CD4-positive, alpha-beta T cell (primary cell): ENCODE measurements around the gene PLCD3. TPM values are rescaled to one million over a fixed set of nuclear protein-coding genes. Genes with fewer than 3 reads are reported as not detected.

Experiments used
- ATAC-seq: fragments of 200-7000 bp; cut with Tn5 transposase; one replicate; pipeline ENCODE4 v1.10.0; 2022; ENCODE audit warnings: mild to moderate bottlenecking; ENCODE audit not compliant: poor library complexity
- CTCF ChIA-PET: fragments of 350-600 bp; sonication (Branson Sonifier 250); formaldehyde crosslinking; loops from one replicate; lab custom pipeline; 2021; ENCODE audit warnings: antibody characterized with exemption, inconsistent platforms; lab: Charles Lee
- POLR2A ChIA-PET: fragments of 350-600 bp; sonication (Branson Sonifier 250); formaldehyde crosslinking; loops from one replicate; lab custom pipeline; 2021; ENCODE audit warnings: antibody characterized with exemption, inconsistent platforms; lab: Charles Lee
- DNase-seq, 14 experiments: peaks; one replicate each; pipeline ENCODE4 v3.0.0-alpha.2; 2013 to 2020; ENCODE audit warnings: mixed read lengths in 2 of 14
- H3K27ac ChIP-seq, 2 donors: one replicate each; pipeline versions ENCODE4 v1.5.1 to v1.7.0; 2013; ENCODE audit warnings: low read length in 2 of 2, low read depth in 1 of 2, mild to moderate bottlenecking in 1 of 2
- H3K27me3 ChIP-seq, 2 experiments: 1 replicate in 1 of 2; 2 replicates in 1 of 2; pipeline versions ENCODE4 v1.6.1 to v1.7.0; 2013; ENCODE audit warnings: low read length in 2 of 2, control low read depth in 1 of 2, mild to moderate bottlenecking in 1 of 2, moderate library complexity in 1 of 2; ENCODE audit not compliant: insufficient read depth in 2 of 2, control insufficient read depth in 1 of 2
- H3K36me3 ChIP-seq: one replicate; pipeline ENCODE4 v1.6.1; 2013; ENCODE audit warnings: low read length, control low read depth; ENCODE audit not compliant: insufficient read depth
- H3K4me1 ChIP-seq: one replicate; pipeline ENCODE4 v1.6.1; 2013; ENCODE audit warnings: low read length, control low read depth; ENCODE audit not compliant: insufficient read depth
- H3K4me3 ChIP-seq: one replicate; pipeline ENCODE4 v1.5.1; 2013; ENCODE audit warnings: mild to moderate bottlenecking, low read length, moderate library complexity
- H3K9me3 ChIP-seq, 2 experiments: 1 replicate in 1 of 2; 2 replicates in 1 of 2; pipeline versions ENCODE4 v1.6.1 to v1.7.0; 2013; ENCODE audit warnings: low read length in 2 of 2, mild to moderate bottlenecking in 2 of 2, control low read depth in 1 of 2, moderate library complexity in 1 of 2; ENCODE audit not compliant: control insufficient read depth in 1 of 2, insufficient read depth in 1 of 2
- H3K27ac Mint-ChIP-seq: one replicate; pipeline ENCODE4 v1.8.0; 2020; ENCODE audit warnings: mixed read lengths
- H3K27me3 Mint-ChIP-seq: one replicate; pipeline ENCODE4 v1.8.0; 2021; ENCODE audit warnings: mixed read lengths
- H3K36me3 Mint-ChIP-seq: one replicate; pipeline ENCODE4 v1.8.0; 2021; ENCODE audit warnings: low read depth, mixed read lengths
- H3K4me1 Mint-ChIP-seq: one replicate; pipeline ENCODE4 v1.8.0; 2021; ENCODE audit warnings: low read depth, mixed read lengths
- H3K4me3 Mint-ChIP-seq: one replicate; pipeline ENCODE4 v1.8.0; 2020; ENCODE audit warnings: mild to moderate bottlenecking, mixed read lengths
- H3K9me3 Mint-ChIP-seq: one replicate; pipeline ENCODE4 v1.8.0; 2020; ENCODE audit warnings: mixed read lengths
- CTCF ChIP-seq: fragments of 200-600 bp; IDR thresholded peaks from one replicate; pipeline ENCODE4 v1.8.0; 2022; ENCODE audit warnings: antibody characterized with exemption, mild to moderate bottlenecking
- intact Hi-C, 2 experiments: fragments of 100-400 bp; cut with DNase I in 1 of 2; cut with micrococcal nuclease in 1 of 2; formaldehyde crosslinking; loops; one replicate each; pipeline versions ENCODE4 v1.15.1 to v1.9.0; 2023 to 2025; cut with DNase I, micrococcal nuclease
- total RNA-seq, 174 experiments: library from RNA in 2 of 174; stranded (reverse) in 2 of 174; gene quantifications; one replicate each; pipeline ENCODE4 v1.2.3 and lab custom pipeline; 2021 to 2026

PLCD3 gene
- total RNA-seq, 2 experiments from 2014 or later = 1.8 to 2.4 TPM

- no peak for ATAC-seq
- peaks cover 7% of the 10 kb centered on the region for H3K4me1 Mint-ChIP-seq
- POLR2A ChIA-PET = no interaction called here
- intact Hi-C loops = loop anchor here in 1 of 2 experiments (2.0 kb wide), 1 partner anchor 331 kb away; no protein-coding TSS in a partner anchor
- Histone ChIP-seq H3K4me3 (no peak overlapping the region), H3K4me1 (no peaks in the 10 kb centered on the region), H3K27ac (no peak overlapping the region), H3K36me3 (peaks cover 89% of the 10 kb centered on the region), H3K27me3 (no peaks in the 10 kb centered on the region), H3K9me3 (no peaks in the 10 kb centered on the region)
- no peak for DNase-seq
- H3K27me3 Mint-ChIP-seq = no peaks in the 10 kb centered on the region
- H3K4me3 Mint-ChIP-seq = no peak overlapping the region
- no peak overlapping the region for H3K27ac Mint-ChIP-seq
- H3K36me3 Mint-ChIP-seq = peaks cover 83% of the 10 kb centered on the region
- no peak for TF ChIP-seq CTCF
- CTCF ChIA-PET = no interaction called here
- no peaks in the 10 kb centered on the region for H3K9me3 Mint-ChIP-seq
Measured at GRCh38 chr17:45101546-45101882, 30.8 kb downstream of the PLCD3 start.

- Mint-ChIP-seq H3K4me3 (no peak overlapping the region), H3K9me3 (no peaks in the 10 kb centered on the region), H3K4me1 (peaks cover 7% of the 10 kb centered on the region), H3K27ac (no peak overlapping the region), H3K27me3 (no peaks in the 10 kb centered on the region), H3K36me3 (peaks cover 78% of the 10 kb centered on the region)
- intact Hi-C loops = loop anchor here (1.0 to 5.0 kb wide), 3 partner anchors 77 to 324 kb away; no protein-coding TSS in a partner anchor
- DNase-seq = peak; percentile 61 to 86 (median 72)
- Histone ChIP-seq H3K27me3 (no peaks in the 10 kb centered on the region), H3K4me3 (no peak overlapping the region), H3K4me1 (no peaks in the 10 kb centered on the region), H3K27ac (no peak overlapping the region), H3K36me3 (peaks cover 88% of the 10 kb centered on the region), H3K9me3 (no peaks in the 10 kb centered on the region)
- peak; percentile 90 for ATAC-seq
- ChIA-PET POLR2A (interaction anchor here (0.7 kb wide), 2 partner anchors 48 to 51 kb away, joined by 3 read pairs; no protein-coding TSS in a partner anchor), CTCF (interaction anchor here (0.6 to 1.7 kb wide), 11 partner anchors 10 to 324 kb away, joined by 3 to 7 read pairs (median 4); no protein-coding TSS in a partner anchor)
- TF ChIP-seq CTCF = peak; percentile 91
Measured at GRCh38 chr17:45098869-45099616, 33.3 kb downstream of the PLCD3 start.

GRCh38 chr17:45098081-45098868 is 34.0 kb downstream of the PLCD3 start:
- Mint-ChIP-seq H3K36me3 (peaks cover 79% of the 10 kb centered on the region), H3K9me3 (no peaks in the 10 kb centered on the region), H3K27me3 (no peaks in the 10 kb centered on the region), H3K27ac (no peak overlapping the region), H3K4me3 (no peak overlapping the region), H3K4me1 (peaks cover 7% of the 10 kb centered on the region)
- CTCF ChIA-PET = interaction anchor here (1.0 to 1.7 kb wide), 8 partner anchors 14 to 319 kb away, joined by 3 to 7 read pairs (median 5); no protein-coding TSS in a partner anchor
- Histone ChIP-seq H3K27ac (no peak overlapping the region), H3K4me3 (no peak overlapping the region), H3K4me1 (no peaks in the 10 kb centered on the region), H3K27me3 (no peaks in the 10 kb centered on the region), H3K36me3 (peaks cover 88% of the 10 kb centered on the region), H3K9me3 (no peaks in the 10 kb centered on the region)
- DNase-seq = no peak
- ATAC-seq = no peak
- no peak for TF ChIP-seq CTCF
- intact Hi-C loops = loop anchor here in 1 of 2 experiments (2.0 to 5.0 kb wide), 2 partner anchors 76 to 175 kb away; no protein-coding TSS in a partner anchor
- POLR2A ChIA-PET = no interaction called here
